Lower leg skin (tissue), 3 donors: ENCODE measurements around the gene PROM1.

Experiments
- CTCF ChIP-seq, 3 donors: fragments of 450-650 bp; IDR thresholded peaks; one replicate each; pipeline ENCODE4 v1.5.1; 2016; ENCODE audit warnings: antibody characterized with exemption in 3 of 3, mild to moderate bottlenecking in 3 of 3, moderate library complexity in 2 of 3
- POLR2A ChIP-seq, 2 donors: fragments of 450-650 bp; IDR thresholded peaks; one replicate each; pipeline ENCODE4 v1.6.1; 2016 to 2017; ENCODE audit warnings: antibody characterized with exemption in 2 of 2, mild to moderate bottlenecking in 1 of 2, moderate library complexity in 1 of 2

GRCh38 chr4:16048619-16049419, 35.0 kb downstream of the PROM1 start:
- TF ChIP-seq POLR2A (IDR thresholded peaks at IDR 0.05): no peak
- TF ChIP-seq CTCF (IDR thresholded peaks at IDR 0.05): no peak
